ENCODE measurements around the gene COL2A1.

GRCh38 chr12:48013287-48013686 lies 9.0 kb upstream of the COL2A1 start:
- TF ChIP-seq CTCF (conservative IDR thresholded peaks at IDR 0.05) (no peak), EZH2 (IDR thresholded peaks at IDR 0.05; ENCODE audit: low read depth) (no peak)

Data from PC-9 (cell line).